GM12878 (cell line): ENCODE results near the gene ANKRD36C. TPM values are rescaled to one million over a fixed set of nuclear protein-coding genes. Genes with fewer than 3 reads are reported as not detected.
"Not testable (repeated sequence)": the region's sequence is repeated elsewhere in the genome, so short reads cannot be mapped to it uniquely, and the experiment has no call there.

Experiments used
- ATAC-seq: fragments of 200-7000 bp; cut with Tn5 transposase; 3 replicates; pipeline ENCODE4 v1.9.1; 2020; ENCODE audit warnings: mild to moderate bottlenecking, moderate library complexity
- BruUV-seq: library from RNA; stranded (reverse); fragments of 400-500 nt; replicated peaks from 2 replicates; lab custom pipeline; 2021; lab: Mats Ljungman, UMichigan
- CTCF ChIA-PET: fragments of 300-600 bp; sonication (Branson Sonifier 250); formaldehyde crosslinking; extraction: SDS; loops from one replicate; lab custom pipeline; 2021; ENCODE audit warnings: inconsistent platforms; lab: Yijun Ruan, JAX
- POLR2A ChIA-PET: fragments of 350-600 bp; formaldehyde crosslinking; extraction: SDS; loops from one replicate; lab custom pipeline; 2021; ENCODE audit warnings: inconsistent platforms; lab: Charles Lee
- RAD21 ChIA-PET: fragments of 300-600 bp; sonication (Branson Sonifier 250); formaldehyde crosslinking; loops from one replicate; lab custom pipeline; 2023; ENCODE audit warnings: antibody characterized with exemption; ENCODE audit not compliant: unreplicated experiment; lab: Charles Lee
- SMC1A ChIA-PET: fragments of 300-600 bp; sonication (Branson Sonifier 250); formaldehyde crosslinking; loops from one replicate; lab custom pipeline; 2023; ENCODE audit not compliant: unreplicated experiment, uncharacterized antibody; lab: Charles Lee
- DNase-seq: peaks from one replicate; pipeline ENCODE4 v3.0.0-alpha.2; 2011; ENCODE audit warnings: low read depth, low spot score
- FAIRE-seq: peaks from 3 replicates; lab custom pipeline; 2011; peaks lifted over from hg19 to GRCh38; lab: Jason Lieb, UNC
- H2AFZ ChIP-seq: 2 replicates; pipeline ENCODE4 v1.6.0; 2011; ENCODE audit warnings: low read depth, low read length, control low read depth; ENCODE audit not compliant: control insufficient read depth
- H3K27ac ChIP-seq: 2 replicates; pipeline ENCODE4 v1.5.1; 2011; ENCODE audit warnings: control low read depth; ENCODE audit not compliant: control insufficient read depth, insufficient read depth
- H3K27me3 ChIP-seq, 2 experiments: replicated peaks in 1 of 2; 2 replicates each; pipeline versions ENCODE4 v1.6.0 to v1.6.1; 2011; ENCODE audit warnings: low read length in 1 of 2; ENCODE audit not compliant: control insufficient read depth in 2 of 2, insufficient read depth in 2 of 2
- H3K36me3 ChIP-seq, 2 experiments: 2 replicates each; pipeline ENCODE4 v1.5.1; 2011; ENCODE audit warnings: low read length in 1 of 2; ENCODE audit not compliant: control insufficient read depth in 2 of 2, insufficient read depth in 2 of 2
- H3K4me1 ChIP-seq: 2 replicates; pipeline ENCODE4 v1.6.1; 2011; ENCODE audit warnings: mild to moderate bottlenecking, low read length, moderate library complexity, mixed read lengths; ENCODE audit not compliant: control insufficient read depth, insufficient read depth
- H3K4me2 ChIP-seq: 2 replicates; pipeline ENCODE4 v1.6.0; 2011; ENCODE audit warnings: control low read depth; ENCODE audit not compliant: control insufficient read depth, insufficient read depth
- H3K4me3 ChIP-seq: fragments of 200-600 bp; sonication (generic); 2 replicates; pipeline ENCODE4 v1.5.1; 2016
- H3K79me2 ChIP-seq: 2 replicates; pipeline ENCODE4 v1.6.0; 2011; ENCODE audit warnings: low read length; ENCODE audit not compliant: control insufficient read depth, insufficient read depth
- H3K9ac ChIP-seq: 2 replicates; pipeline ENCODE4 v1.8.0; 2011; ENCODE audit warnings: low read length, control low read depth, mixed read lengths; ENCODE audit not compliant: control insufficient read depth, insufficient read depth
- H3K9me3 ChIP-seq: replicated peaks from 3 replicates; pipeline ENCODE4 v1.5.1; 2011; ENCODE audit warnings: mild to moderate bottlenecking, low read length; ENCODE audit not compliant: control insufficient read depth, insufficient read depth
- H4K20me1 ChIP-seq: 2 replicates; pipeline ENCODE4 v1.6.0; 2011; ENCODE audit not compliant: control insufficient read depth, insufficient read depth
- ATF7 ChIP-seq: fragments of 450-650 bp; IDR thresholded peaks from 2 replicates; pipeline ENCODE4 v1.6.1; 2016; ENCODE audit warnings: low read depth, mild to moderate bottlenecking
- CTCF ChIP-seq, 3 experiments: IDR thresholded peaks in 2 of 3; conservative IDR thresholded peaks in 1 of 3; 2 replicates each; pipeline ENCODE4 v1.5.1; 2011; ENCODE audit warnings: low read depth in 3 of 3, low read length in 3 of 3, mild to moderate bottlenecking in 3 of 3, control low read depth in 2 of 3, moderate library complexity in 2 of 3, inconsistent platforms in 1 of 3, mixed read lengths in 1 of 3; ENCODE audit not compliant: control insufficient read depth in 2 of 3, insufficient read depth in 1 of 3; ENCODE audit errors: extremely low read depth in 1 of 3
- WGBS: methylation state at CpG from one replicate; pipeline ENCODE4 v1.1.6; 2016; ENCODE audit warnings: low lambda C conversion rate; ENCODE audit not compliant: insufficient replicate concordance, insufficient coverage; ENCODE audit errors: missing lambda C conversion rate; 5-methylcytosine and 5-hydroxymethylcytosine counted together
- in situ Hi-C: fragments of 300-500 bp; cut with MboI; formaldehyde crosslinking; loops from 9 replicates; pipeline ENCODE4 v1.14.3; 2018; ENCODE audit warnings: mixed read lengths
- intact Hi-C: fragments of 100-400 bp; cut with micrococcal nuclease; formaldehyde crosslinking; loops from one replicate; pipeline ENCODE4 v1.14.2; 2022; ENCODE audit not compliant: unreplicated experiment
- polyA plus RNA-seq, 11 experiments: library from polyadenylated mRNA; depleted of rRNA in 4 of 11; unstranded in 6 of 11; stranded (reverse) in 5 of 11; fragments of >200 nt; fragmentation: Nextera tagmentation in 4 of 11; fragmentation: Illumina TruSeq in 1 of 11; extraction: Ambion mirVana in 4 of 11; extraction: Trizol in 1 of 11; gene quantifications; 1 replicate in 1 of 11; 2 replicates in 10 of 11; pipeline versions ENCODE4 v1.2.1 to v1.2.3, GENCODE V29; 2011 to 2016; ENCODE audit warnings: inconsistent platforms in 2 of 11, missing spikeins in 2 of 11, low read depth in 1 of 11
- total RNA-seq, 4 experiments: library from RNA; depleted of rRNA in 3 of 4; stranded (reverse); fragments of >200 nt in 3 of 4; fragmentation: Illumina TruSeq in 1 of 4; extraction: Trizol in 1 of 4; gene quantifications; 2 replicates each; pipeline versions ENCODE4 v1.2.1 to v1.2.3, GENCODE V29; 2013 to 2021

Gene ANKRD36C
- total and polyA plus RNA-seq, 10 of the 15 experiments (the other 5 are each of a cell fraction or from before 2014, with no cell fraction given): 3.2 to 39.8 (median 19.5) TPM

- FAIRE-seq, DNase-seq, H3K27me3 ChIP-seq, H3K79me2 ChIP-seq, H2AFZ ChIP-seq, intact Hi-C loops, H3K36me3 ChIP-seq, H3K27ac ChIP-seq, H3K9me3 ChIP-seq, H4K20me1 ChIP-seq, POLR2A ChIA-PET, SMC1A ChIA-PET, H3K9ac ChIP-seq, BruUV-seq, H3K4me1 ChIP-seq: not testable (repeated sequence)
- 4% methylated on average over 4 of the region's 4 CpGs for WGBS
- ChIA-PET CTCF (interaction anchor here (0.6 to 2.7 kb wide), 6 partner anchors 12 to 715 kb away, joined by 3 to 9 read pairs (median 4); no protein-coding TSS in a partner anchor), RAD21 (interaction anchor here (2.0 kb wide), 1 partner anchor 163 kb away, joined by 7 read pairs; no protein-coding TSS in a partner anchor)
- Histone ChIP-seq H3K4me2 (peak overlapping the region; percentile 42; the same call in 1 of the 2 replicates), H3K4me3 (peak overlapping the region; percentile 55; the same call in 1 of the 2 replicates)
- TF ChIP-seq CTCF (IDR thresholded peaks at IDR 0.05 in 2 of 3, conservative IDR thresholded peaks at IDR 0.05 in 1 of 3; ENCODE audit: control insufficient read depth in 2 of 3, extremely low read depth in 1 of 3, insufficient read depth in 1 of 3, low read depth in 3 of 3, low read length in 3 of 3): peak; percentile 12 to 30 (median 29); a peak in 4 of 6 replicates
- TF ChIP-seq ATF7: peak; percentile 64
- in situ Hi-C loops: loop anchor here (10.0 to 25.0 kb wide), 2 partner anchors 64 to 251 kb away; partner anchors contain the start of genes CIAO1 and TMEM127
- ATAC-seq: peak; percentile 64
Measured at GRCh38 chr2:96011129-96011455, 19.5 kb upstream of the ANKRD36C start.
